RWPE2 (cell line): ENCODE measurements around the gene APEH.

Experiments used
- ATAC-seq: fragments of 200-7000 bp; cut with Tn5 transposase; 3 replicates; pipeline ENCODE4 v1.9.1; 2021; ENCODE audit warnings: low read depth
- DNase-seq: peaks from one replicate; pipeline ENCODE4 v3.0.0-alpha.2; 2020; ENCODE audit warnings: low spot score
- H3K27ac ChIP-seq: fragments of 450-650 bp; 2 replicates; pipeline ENCODE4 v1.5.1; 2017; ENCODE audit warnings: mild to moderate bottlenecking; ENCODE audit not compliant: poor library complexity, severe bottlenecking
- H3K27me3 ChIP-seq: fragments of 250-450 bp; sonication (Bioruptor Pico); 2 replicates; pipeline ENCODE4 v1.5.1; 2021; ENCODE audit warnings: mild to moderate bottlenecking, moderate library complexity; ENCODE audit not compliant: insufficient read depth, poor library complexity, severe bottlenecking
- H3K36me3 ChIP-seq: fragments of 250-450 bp; sonication (Bioruptor Pico); 2 replicates; pipeline ENCODE4 v1.5.1; 2020; ENCODE audit warnings: low read depth, mild to moderate bottlenecking, moderate library complexity
- H3K4me1 ChIP-seq: fragments of 250-450 bp; sonication (Bioruptor Pico); 2 replicates; pipeline ENCODE4 v1.5.1; 2021; ENCODE audit warnings: mild to moderate bottlenecking, moderate library complexity; ENCODE audit not compliant: insufficient read depth, poor library complexity, severe bottlenecking
- H3K4me3 ChIP-seq: fragments of 250-450 bp; sonication (Bioruptor Pico); 2 replicates; pipeline ENCODE4 v1.5.1; 2021; ENCODE audit warnings: mild to moderate bottlenecking, moderate library complexity; ENCODE audit not compliant: severe bottlenecking
- H3K9me3 ChIP-seq: fragments of 250-450 bp; sonication (Bioruptor Pico); 2 replicates; pipeline ENCODE4 v1.5.1; 2021; ENCODE audit warnings: mild to moderate bottlenecking, moderate library complexity; ENCODE audit not compliant: severe bottlenecking
- CTCF ChIP-seq: fragments of 450-650 bp; IDR thresholded peaks from one replicate; pipeline ENCODE4 v1.5.1; 2017; ENCODE audit warnings: mild to moderate bottlenecking, moderate library complexity; ENCODE audit not compliant: poor library complexity, severe bottlenecking

The APEH gene

GRCh38 chr3:49670940-49671290 is 3.2 kb upstream of the APEH start:
- TF ChIP-seq CTCF: no peak
- Histone ChIP-seq H3K27me3 (no peaks in the 10 kb centered on the region), H3K36me3 (peaks cover 10% of the 10 kb centered on the region), H3K9me3 (no peaks in the 10 kb centered on the region), H3K4me1 (peaks cover 16% of the 10 kb centered on the region), H3K27ac (no peak overlapping the region), H3K4me3 (no peak overlapping the region)
- DNase-seq (no peak), ATAC-seq (no peak)

GRCh38 chr3:49671291-49672288 is 2.6 kb upstream of the APEH start:
- H3K4me1 ChIP-seq: peaks cover 16% of the 10 kb centered on the region
- H3K9me3 ChIP-seq: no peaks in the 10 kb centered on the region
- H3K27ac ChIP-seq: peak overlapping the region; percentile 79
- H3K27me3 ChIP-seq: no peaks in the 10 kb centered on the region
- ATAC-seq (peak; percentile 30), DNase-seq (no peak)
- TF ChIP-seq CTCF: peak; percentile 88
- no peak overlapping the region for H3K4me3 ChIP-seq
- H3K36me3 ChIP-seq: peaks cover 16% of the 10 kb centered on the region

- peaks cover 33% of the 10 kb centered on the region for H3K36me3 ChIP-seq
- no peaks in the 10 kb centered on the region for H3K9me3 ChIP-seq
- H3K4me1 ChIP-seq: peaks cover 9% of the 10 kb centered on the region
- DNase-seq (no peak), ATAC-seq (no peak)
- H3K27ac ChIP-seq: peak overlapping the region; percentile 79
- TF ChIP-seq CTCF: no peak
- H3K4me3 ChIP-seq: peak overlapping the region; percentile 73
- H3K27me3 ChIP-seq: no peaks in the 10 kb centered on the region
These were observed 933 bp upstream of the APEH start for GRCh38 chr3:49673121-49673714.

- ATAC-seq (peak; percentile 11), DNase-seq (no peak)
- peaks cover 46% of the 10 kb centered on the region for H3K36me3 ChIP-seq
- peak overlapping the region; percentile 73 for H3K4me3 ChIP-seq
- H3K27ac ChIP-seq: peak overlapping the region; percentile 79
- H3K4me1 ChIP-seq: no peaks in the 10 kb centered on the region
- H3K27me3 ChIP-seq: no peaks in the 10 kb centered on the region
- TF ChIP-seq CTCF: no peak
- H3K9me3 ChIP-seq: no peaks in the 10 kb centered on the region
These were observed 389 bp downstream of the APEH start for GRCh38 chr3:49674497-49674983.
